IMR-90 (cell line): ENCODE measurements around the gene VOPP1. TPM values are rescaled to one million over a fixed set of nuclear protein-coding genes. Genes with fewer than 3 reads are reported as not detected.

Source experiments
- ATAC-seq: fragments of 200-7000 bp; cut with Tn5 transposase; 2 replicates; pipeline ENCODE4 v1.9.1; 2020; ENCODE audit warnings: low read depth, mild to moderate bottlenecking, moderate library complexity
- BruUV-seq: library from RNA; stranded (reverse); fragments of 400-500 nt; replicated peaks from 2 replicates; lab custom pipeline; 2021; lab: Mats Ljungman, UMichigan
- CTCF ChIA-PET: fragments of 300-600 bp; formaldehyde crosslinking; extraction: SDS; loops from one replicate; lab custom pipeline; 2021; ENCODE audit warnings: antibody characterized with exemption; lab: Yijun Ruan, JAX
- POLR2A ChIA-PET: fragments of 300-600 bp; sonication (Branson Sonifier 250); formaldehyde crosslinking; loops from one replicate; lab custom pipeline; 2022; ENCODE audit warnings: antibody characterized with exemption; ENCODE audit not compliant: unreplicated experiment; lab: Charles Lee
- DNase-seq: peaks from one replicate; pipeline ENCODE4 v3.0.0; 2013
- H2AFZ ChIP-seq: replicated peaks from 2 replicates; pipeline ENCODE3; 2013; ENCODE audit warnings: low read length, mild to moderate bottlenecking; ENCODE audit not compliant: poor library complexity
- H2AK5ac ChIP-seq: 2 replicates; pipeline ENCODE4 v1.6.1; 2013; ENCODE audit warnings: low read depth, low read length, inconsistent platforms
- H2AK9ac ChIP-seq: replicated peaks from 2 replicates; pipeline ENCODE3; 2013; ENCODE audit warnings: mild to moderate bottlenecking, low read depth, low read length, moderate library complexity; ENCODE audit not compliant: poor library complexity
- H2BK120ac ChIP-seq: 2 replicates; pipeline ENCODE4 v1.6.1; 2013; ENCODE audit warnings: low read depth, low read length, inconsistent platforms
- H2BK15ac ChIP-seq: 3 replicates; pipeline ENCODE4 v1.6.1; 2013; ENCODE audit warnings: low read depth, low read length, inconsistent platforms
- H2BK20ac ChIP-seq: 2 replicates; pipeline ENCODE4 v1.6.1; 2013; ENCODE audit warnings: low read depth, mild to moderate bottlenecking, inconsistent platforms, low read length, moderate library complexity
- H2BK5ac ChIP-seq: 2 replicates; pipeline ENCODE4 v1.6.1; 2013; ENCODE audit warnings: mild to moderate bottlenecking, low read depth, low read length, inconsistent platforms; ENCODE audit not compliant: poor library complexity, severe bottlenecking
- H3K14ac ChIP-seq: replicated peaks from 2 replicates; pipeline ENCODE4 v1.6.1; 2013; ENCODE audit warnings: low read depth, low read length, inconsistent platforms
- H3K18ac ChIP-seq: 2 replicates; pipeline ENCODE4 v1.6.1; 2013; ENCODE audit warnings: low read depth, low read length, control low read depth
- H3K23ac ChIP-seq: 2 replicates; pipeline ENCODE4 v1.6.1; 2013; ENCODE audit warnings: low read depth, low read length, inconsistent platforms
- H3K27ac ChIP-seq: 2 replicates; pipeline ENCODE4 v1.5.1; 2013; ENCODE audit warnings: mild to moderate bottlenecking, control low read depth, low read length; ENCODE audit not compliant: insufficient read depth
- H3K27me3 ChIP-seq: 2 replicates; pipeline ENCODE4 v1.6.1; 2013; ENCODE audit warnings: low read length; ENCODE audit not compliant: control insufficient read depth, insufficient read depth
- H3K36me3 ChIP-seq: 2 replicates; pipeline ENCODE4 v1.6.1; 2013; ENCODE audit warnings: low read length, mixed read lengths; ENCODE audit not compliant: control insufficient read depth, insufficient read depth
- H3K4ac ChIP-seq: 2 replicates; pipeline ENCODE4 v1.6.1; 2013; ENCODE audit warnings: low read depth, low read length, inconsistent platforms
- H3K4me1 ChIP-seq: 2 replicates; pipeline ENCODE4 v1.6.1; 2013; ENCODE audit warnings: low read length, mixed read lengths; ENCODE audit not compliant: control insufficient read depth, insufficient read depth
- H3K4me2 ChIP-seq: 2 replicates; pipeline ENCODE4 v1.6.1; 2013; ENCODE audit warnings: low read depth, mild to moderate bottlenecking, control low read depth, low read length, moderate library complexity
- H3K4me3 ChIP-seq: 2 replicates; pipeline ENCODE4 v1.5.1; 2013; ENCODE audit warnings: low read depth, mild to moderate bottlenecking, control low read depth, low read length, moderate library complexity; ENCODE audit not compliant: insufficient read depth
- H3K56ac ChIP-seq: 2 replicates; pipeline ENCODE4 v1.6.1; 2013; ENCODE audit warnings: low read length, inconsistent platforms; ENCODE audit not compliant: insufficient read depth; ENCODE audit errors: extremely low read depth
- H3K79me1 ChIP-seq, 2 experiments: 2 replicates each; pipeline ENCODE4 v1.6.1; 2013; ENCODE audit warnings: low read length in 2 of 2, inconsistent platforms in 1 of 2, low read depth in 1 of 2
- H3K9ac ChIP-seq: 2 replicates; pipeline ENCODE4 v1.6.1; 2013; ENCODE audit warnings: low read depth, low read length, control low read depth
- H3K9me1 ChIP-seq: 2 replicates; pipeline ENCODE4 v1.6.1; 2013; ENCODE audit warnings: low read length, inconsistent platforms; ENCODE audit not compliant: insufficient read depth
- H3K9me3 ChIP-seq: 2 replicates; pipeline ENCODE4 v1.6.1; 2013; ENCODE audit warnings: low read length; ENCODE audit not compliant: control insufficient read depth, insufficient read depth
- H4K20me1 ChIP-seq: 2 replicates; pipeline ENCODE4 v1.6.1; 2013; ENCODE audit warnings: low read length, inconsistent platforms; ENCODE audit not compliant: insufficient read depth
- H4K5ac ChIP-seq: 2 replicates; pipeline ENCODE4 v1.6.1; 2013; ENCODE audit warnings: mild to moderate bottlenecking, low read depth, low read length, control low read depth
- H4K8ac ChIP-seq, 2 experiments: 2 replicates each; pipeline ENCODE4 v1.6.1; 2013; ENCODE audit warnings: low read depth in 2 of 2, low read length in 2 of 2, control low read depth in 1 of 2, inconsistent platforms in 1 of 2
- H4K91ac ChIP-seq: 2 replicates; pipeline ENCODE4 v1.6.1; 2013; ENCODE audit warnings: low read depth, low read length, inconsistent platforms; ENCODE audit not compliant: insufficient read depth
- BHLHE40 ChIP-seq: fragments of 150-350 bp; IDR thresholded peaks from 2 replicates; pipeline ENCODE4 v1.6.1; 2016; ENCODE audit warnings: mild to moderate bottlenecking, low read depth, low read length
- MAFK ChIP-seq: IDR thresholded peaks from 2 replicates; pipeline ENCODE4 v1.6.1; 2012; ENCODE audit warnings: low read depth, low read length, improper control_type of control experiment
- WGBS, 2 experiments: methylation state at CpG; one replicate each; pipeline versions ENCODE4 v1.1.5 to v1.1.7; 2013; ENCODE audit warnings: missing lambda C conversion rate in 2 of 2; ENCODE audit not compliant: insufficient read length in 1 of 2; ENCODE audit errors: extremely low coverage in 2 of 2; 5-methylcytosine and 5-hydroxymethylcytosine counted together
- dilution Hi-C: fragments of 300-500 bp; cut with HindIII; formaldehyde crosslinking; loops from one replicate; pipeline ENCODE4 v1.14.3; 2018; ENCODE audit warnings: low sequenced_read_pairs; ENCODE audit not compliant: unreplicated experiment
- in situ Hi-C: fragments of 300-500 bp; cut with MboI; formaldehyde crosslinking; loops from 3 replicates; pipeline ENCODE4 v1.14.3; 2019; ENCODE audit warnings: low sequenced_read_pairs, inconsistent platforms, mixed read lengths
- intact Hi-C: fragments of 100-400 bp; cut with micrococcal nuclease; formaldehyde crosslinking; loops from 2 replicates; pipeline ENCODE4 v1.10.0; 2022
- polyA plus RNA-seq, 3 experiments: library from polyadenylated mRNA; depleted of rRNA; stranded (reverse); fragments of >200 nt; gene quantifications; 2 replicates each; pipeline ENCODE4 v1.2.3, GENCODE V29; 2012; ENCODE audit warnings: low replicate concordance in 1 of 3
- total RNA-seq: library from RNA; depleted of rRNA; stranded (reverse); fragments of >200 nt; gene quantifications from 2 replicates; pipeline ENCODE4 v1.2.3, GENCODE V29; 2012

Gene VOPP1
- total and polyA plus RNA-seq, 2 of the 4 experiments (the other 2 are of a cell fraction), result 60.2 to 94.5 TPM

DNA sequence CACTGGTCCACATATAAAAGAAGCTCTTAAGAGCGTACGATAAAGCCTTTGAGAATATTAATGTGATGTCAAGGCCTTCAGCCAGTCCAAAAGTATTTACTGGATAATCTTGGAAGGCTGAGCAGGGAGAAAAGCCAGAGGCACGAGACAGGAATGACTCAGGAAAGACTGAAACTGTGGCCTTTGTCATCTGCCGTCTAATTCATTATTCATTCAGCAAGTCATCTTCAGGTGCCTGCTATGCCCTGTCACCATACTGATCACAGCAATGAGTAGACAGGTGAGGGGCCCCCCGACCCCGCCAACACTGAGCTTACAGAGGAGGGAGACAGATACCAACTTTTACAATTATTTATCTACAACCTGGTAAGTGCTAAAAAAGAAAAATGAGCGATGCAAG, 78.9 kb downstream of the VOPP1 start:
- dilution Hi-C loops (no loop called here), intact Hi-C loops (no loop called here), in situ Hi-C loops (no loop called here)
- H3K9me3 ChIP-seq, result no peaks in the 10 kb centered on the region
- H4K91ac ChIP-seq, result no peak overlapping the region
- H3K56ac ChIP-seq, result no peak overlapping the region
- H4K20me1 ChIP-seq, result peaks cover 20% of the 10 kb centered on the region
- H2BK15ac ChIP-seq, result no peak overlapping the region
- no peak overlapping the region for H2AK9ac ChIP-seq
- H3K14ac ChIP-seq, result no peak overlapping the region
- H2BK120ac ChIP-seq, result no peak overlapping the region
- no peak for ATAC-seq
- no TSS peak for BruUV-seq
- no peak overlapping the region for H4K8ac ChIP-seq
- no peak overlapping the region for H3K18ac ChIP-seq
- CTCF ChIA-PET, result interaction anchor here (1.0 kb wide), 1 partner anchor 81 kb away, joined by 3 read pairs; no protein-coding TSS in a partner anchor
- H3K27ac ChIP-seq, result no peak overlapping the region
- H2AK5ac ChIP-seq, result no peak overlapping the region
- H3K9ac ChIP-seq, result no peak overlapping the region
- H2BK20ac ChIP-seq, result no peak overlapping the region
- H3K36me3 ChIP-seq, result peaks cover 37% of the 10 kb centered on the region
- no peaks in the 10 kb centered on the region for H3K27me3 ChIP-seq
- no peak overlapping the region for H3K4me3 ChIP-seq
- POLR2A ChIA-PET, result no interaction called here
- no CpG with 5 or more reads among the region's 7 CpGs for WGBS, 2 experiments
- no peak overlapping the region for H3K4me2 ChIP-seq
- H2BK5ac ChIP-seq, result no peak overlapping the region
- peak; percentile 32 for DNase-seq
- H3K4me1 ChIP-seq, result peaks cover 2% of the 10 kb centered on the region; the same call in 1 of the 2 replicates
- peaks cover 13 to 56% of the 10 kb centered on the region in 2 experiments for H3K79me1 ChIP-seq
- no peak overlapping the region for H3K23ac ChIP-seq
- no peak overlapping the region for H4K5ac ChIP-seq
- H2AFZ ChIP-seq, result no peak overlapping the region
- TF ChIP-seq BHLHE40, result peak; percentile 84; the same call in 1 of the 2 replicates
- no peak for TF ChIP-seq MAFK
- peaks cover 4% of the 10 kb centered on the region; the same call in 1 of the 2 replicates for H3K9me1 ChIP-seq
- H3K4ac ChIP-seq, result no peak overlapping the region
